ENCODE results near the gene CEP126.
"Not testable (repeated sequence)": the region's sequence is repeated elsewhere in the genome, so short reads cannot be mapped to it uniquely, and the experiment has no call there.

CEP126 gene

GRCh38 chr11:101940901-101941520, 26.2 kb downstream of the CEP126 start:
- DNase-seq = no peak

GRCh38 chr11:101944923-101945322, 30.1 kb downstream of the CEP126 start:
- no peak for DNase-seq

- no peak for DNase-seq
Observed at GRCh38 chr11:101945448-101945847, 30.6 kb downstream of the CEP126 start.

- no peak for DNase-seq
Observed at GRCh38 chr11:101949680-101950220, 34.9 kb downstream of the CEP126 start.

- no peak for DNase-seq
Observed at GRCh38 chr11:101955278-101955677, 40.5 kb downstream of the CEP126 start.

GRCh38 chr11:101955701-101956100, 40.9 kb downstream of the CEP126 start:
- DNase-seq = no peak

- no peak for DNase-seq
Observed at GRCh38 chr11:101960231-101960630, 45.4 kb downstream of the CEP126 start.

- not testable (repeated sequence) for DNase-seq
Observed at GRCh38 chr11:101964200-101964599, 49.4 kb downstream of the CEP126 start.

- DNase-seq = no peak
Observed at GRCh38 chr11:101974255-101974654, 59.4 kb downstream of the CEP126 start.

GRCh38 chr11:101974771-101975170, 60.0 kb downstream of the CEP126 start:
- DNase-seq = no peak

- no peak for DNase-seq
Observed at GRCh38 chr11:101975734-101976133, 60.9 kb downstream of the CEP126 start.

- DNase-seq = no peak
Observed at GRCh38 chr11:101987370-101987769, 72.6 kb downstream of the CEP126 start.

GRCh38 chr11:101993172-101993571, 78.4 kb downstream of the CEP126 start:
- DNase-seq = no peak

- not testable (repeated sequence) for DNase-seq
Observed at GRCh38 chr11:101994052-101994469, 79.3 kb downstream of the CEP126 start.

- no peak for DNase-seq
Observed at GRCh38 chr11:101996111-101996510, 81.3 kb downstream of the CEP126 start.

- no peak for DNase-seq
Observed at GRCh38 chr11:102001657-102002338, 87.0 kb downstream of the CEP126 start.

GRCh38 chr11:102004220-102004619, 89.4 kb downstream of the CEP126 start:
- DNase-seq = no peak

GRCh38 chr11:102005306-102005705, 90.5 kb downstream of the CEP126 start:
- DNase-seq = no peak

GRCh38 chr11:102006835-102007566, 92.2 kb downstream of the CEP126 start:
- DNase-seq = no peak

GRCh38 chr11:102007567-102008437, 93.0 kb downstream of the CEP126 start:
- no peak for DNase-seq

GRCh38 chr11:102010776-102011494, 96.1 kb downstream of the CEP126 start:
- no peak for DNase-seq

GRCh38 chr11:102012946-102013345, 98.1 kb downstream of the CEP126 start:
- DNase-seq = no peak

Data from activated naive CD4-positive, alpha-beta T cell treated with anti-CD3 and anti-CD28 coated beads, Interleukin-2, amount 50 U/mL, for 16 hours (primary cell).